GM23248 (cell line): Measurements from ENCODE around the gene KLHL14. TPM values are rescaled to one million over a fixed set of nuclear protein-coding genes. Genes with fewer than 3 reads are reported as not detected.
A peak's percentile ranks its signal among the peaks of the same experiment; 100 is the strongest.

Experiments
- DNase-seq: peaks from one replicate; pipeline ENCODE4 v3.0.0-alpha.2; 2015
- H2AFZ ChIP-seq: fragments of 200-600 bp; sonication (generic); 2 replicates; pipeline ENCODE4 v1.6.1; 2016; ENCODE audit warnings: antibody characterized with exemption
- H3F3A ChIP-seq: fragments of 200-600 bp; sonication (generic); 2 replicates; pipeline ENCODE4 v1.6.1; 2016; ENCODE audit warnings: mild to moderate bottlenecking, antibody characterized with exemption, mixed run types; ENCODE audit not compliant: insufficient read depth
- H3K27ac ChIP-seq: fragments of 200-600 bp; sonication (generic); 2 replicates; pipeline ENCODE4 v1.5.1; 2016; ENCODE audit warnings: mild to moderate bottlenecking
- H3K27me3 ChIP-seq: fragments of 200-600 bp; sonication (generic); replicated peaks from 2 replicates; pipeline ENCODE4 v1.6.1; 2016; ENCODE audit warnings: mild to moderate bottlenecking; ENCODE audit not compliant: insufficient read depth
- H3K36me3 ChIP-seq: fragments of 200-600 bp; sonication (generic); 2 replicates; pipeline ENCODE4 v1.6.1; 2016; ENCODE audit warnings: low read depth, mild to moderate bottlenecking
- H3K4me1 ChIP-seq: fragments of 200-600 bp; sonication (generic); 2 replicates; pipeline ENCODE4 v1.6.1; 2016; ENCODE audit warnings: mild to moderate bottlenecking; ENCODE audit not compliant: insufficient read depth
- H3K4me2 ChIP-seq: fragments of 200-600 bp; sonication (generic); one replicate; pipeline ENCODE4 v1.6.1; 2016; ENCODE audit warnings: mild to moderate bottlenecking; ENCODE audit not compliant: unreplicated experiment
- H3K4me3 ChIP-seq: fragments of 200-600 bp; sonication (generic); 2 replicates; pipeline ENCODE4 v1.5.1; 2016; ENCODE audit warnings: mild to moderate bottlenecking
- H3K79me2 ChIP-seq: fragments of 200-600 bp; sonication (generic); 2 replicates; pipeline ENCODE4 v1.6.1; 2016; ENCODE audit warnings: mild to moderate bottlenecking; ENCODE audit not compliant: insufficient read depth
- H3K9ac ChIP-seq: fragments of 200-600 bp; sonication (generic); 2 replicates; pipeline ENCODE4 v1.6.1; 2016; ENCODE audit warnings: mild to moderate bottlenecking
- H3K9me2 ChIP-seq: fragments of 200-600 bp; sonication (generic); 2 replicates; pipeline ENCODE4 v1.6.1; 2016; ENCODE audit warnings: mixed run types, mild to moderate bottlenecking, moderate library complexity; ENCODE audit not compliant: insufficient read depth
- H3K9me3 ChIP-seq: fragments of 200-600 bp; sonication (generic); one replicate; pipeline ENCODE4 v1.6.1; 2017; ENCODE audit warnings: low read depth
- H4K20me1 ChIP-seq: fragments of 200-600 bp; sonication (generic); 2 replicates; pipeline ENCODE4 v1.6.0; 2016; ENCODE audit not compliant: insufficient read depth
- EZH2 ChIP-seq: fragments of 200-600 bp; sonication (generic); IDR thresholded peaks from 2 replicates; pipeline ENCODE4 v1.6.1; 2018; ENCODE audit warnings: antibody characterized with exemption, mild to moderate bottlenecking; ENCODE audit not compliant: insufficient read depth, poor library complexity, severe bottlenecking
- EZH2phosphoT487 ChIP-seq: fragments of 200-600 bp; sonication (generic); IDR thresholded peaks from 2 replicates; pipeline ENCODE4 v1.6.1; 2018; ENCODE audit warnings: antibody characterized with exemption, moderate library complexity, mild to moderate bottlenecking, low read depth; ENCODE audit not compliant: insufficient read depth
- WGBS, 2 experiments: methylation state at CpG; one replicate each; pipeline ENCODE4 v1.1.6; 2015 to 2017; ENCODE audit warnings: low lambda C conversion rate in 2 of 2, low coverage in 1 of 2; ENCODE audit errors: missing lambda C conversion rate in 2 of 2; 5-methylcytosine and 5-hydroxymethylcytosine counted together
- in situ Hi-C: fragments of 300-500 bp; cut with MboI; formaldehyde crosslinking; loops from 2 replicates; pipeline ENCODE4 v1.15.0; 2020
- polyA plus RNA-seq: library from polyadenylated mRNA; unstranded; fragments of >200 nt; fragmentation: Nextera tagmentation; extraction: Ambion mirVana; gene quantifications from 2 replicates; pipeline ENCODE4 v1.2.1, GENCODE V29; 2016
- total RNA-seq: library from RNA; depleted of rRNA; stranded (reverse); fragments of >200 nt; shearing (Covaris generic); gene quantifications from 2 replicates; pipeline ENCODE4 v1.2.3, GENCODE V29; 2014

Gene KLHL14
- total and polyA plus RNA-seq, 2 experiments from 2014 or later = not detected

- TF ChIP-seq EZH2 = no peak
- Histone ChIP-seq H3K9me2 (no peaks in the 10 kb centered on the region), H3K4me3 (no peak overlapping the region), H4K20me1 (no peaks in the 10 kb centered on the region), H2AFZ (no peak overlapping the region), H3K79me2 (no peaks in the 10 kb centered on the region), H3K36me3 (no peaks in the 10 kb centered on the region), H3K4me2 (no peak overlapping the region), H3K27me3 (no peaks in the 10 kb centered on the region), H3K4me1 (no peaks in the 10 kb centered on the region), H3K9me3 (no peaks in the 10 kb centered on the region), H3K27ac (no peak overlapping the region), H3F3A (no peaks in the 10 kb centered on the region), H3K9ac (no peak overlapping the region)
- in situ Hi-C loops = no loop called here
- 15 to 25% methylated on average over 3 of the region's 3 CpGs for WGBS, 2 experiments
- no peak for DNase-seq
Observed at GRCh38 chr18:32722279-32722678, 50.5 kb downstream of the KLHL14 start.

GRCh38 chr18:32717126-32717525 is 55.7 kb downstream of the KLHL14 start:
- in situ Hi-C loops = no loop called here
- no peaks in the 10 kb centered on the region for H3K4me1 ChIP-seq
- DNase-seq = peak; percentile 2
- no peak overlapping the region for H3K4me3 ChIP-seq
- no peaks in the 10 kb centered on the region for H3K9me2 ChIP-seq
- TF ChIP-seq EZH2phosphoT487 (no peak), EZH2 (no peak)
- H3K36me3 ChIP-seq = no peaks in the 10 kb centered on the region
- H3F3A ChIP-seq = no peaks in the 10 kb centered on the region
- H3K9ac ChIP-seq = no peak overlapping the region
- WGBS, 2 experiments = 42 to 46% methylated on average over 4 of the region's 4 CpGs
- 0 out of 2 replicates have a peak, but pooled peaks cover 6% of the 10 kb centered on the region for H3K27me3 ChIP-seq
- no peak overlapping the region for H2AFZ ChIP-seq
- no peaks in the 10 kb centered on the region for H3K9me3 ChIP-seq
- no peaks in the 10 kb centered on the region for H4K20me1 ChIP-seq
- no peak overlapping the region for H3K27ac ChIP-seq
- no peaks in the 10 kb centered on the region for H3K79me2 ChIP-seq
- no peak overlapping the region for H3K4me2 ChIP-seq

- Histone ChIP-seq H3K9me2 (no peaks in the 10 kb centered on the region), H3K9ac (no peak overlapping the region), H3F3A (no peaks in the 10 kb centered on the region), H3K9me3 (no peaks in the 10 kb centered on the region), H2AFZ (peak overlapping the region; percentile 47), H3K79me2 (no peaks in the 10 kb centered on the region), H3K4me1 (no peaks in the 10 kb centered on the region), H3K4me3 (no peak overlapping the region), H3K36me3 (no peaks in the 10 kb centered on the region), H3K27me3 (0 out of 2 replicates have a peak, but pooled peaks cover 6% of the 10 kb centered on the region), H3K4me2 (peak overlapping the region; percentile 47), H3K27ac (no peak overlapping the region), H4K20me1 (no peaks in the 10 kb centered on the region)
- TF ChIP-seq EZH2 (no peak), EZH2phosphoT487 (no peak)
- peak; percentile 62 for DNase-seq
- WGBS, 2 experiments = 0 to 1% methylated on average over 4 of the region's 4 CpGs
- in situ Hi-C loops = no loop called here
Observed at GRCh38 chr18:32714571-32715148, 58.2 kb downstream of the KLHL14 start.

GRCh38 chr18:32712860-32713259 is 60.0 kb downstream of the KLHL14 start:
- 33 to 37% methylated on average over 1 of the region's 1 CpG for WGBS, 2 experiments
- no peaks in the 10 kb centered on the region for H3F3A ChIP-seq

More at GRCh38 chr18:32712860-32713259, 60.0 kb downstream of the KLHL14 start:
- Histone ChIP-seq H3K9me2 (no peaks in the 10 kb centered on the region), H3K4me2 (no peak overlapping the region), H3K27ac (no peak overlapping the region), H3K9me3 (no peaks in the 10 kb centered on the region), H2AFZ (no peak overlapping the region), H3K9ac (no peak overlapping the region), H3K27me3 (0 out of 2 replicates have a peak, but pooled peaks cover 6% of the 10 kb centered on the region), H3K79me2 (no peaks in the 10 kb centered on the region), H4K20me1 (no peaks in the 10 kb centered on the region), H3K36me3 (no peaks in the 10 kb centered on the region), H3K4me1 (no peaks in the 10 kb centered on the region), H3K4me3 (no peak overlapping the region)
- DNase-seq = no peak
- in situ Hi-C loops = no loop called here
- TF ChIP-seq EZH2 (no peak), EZH2phosphoT487 (no peak)
